SJCRH30 (cell line): Measurements from ENCODE around the gene CDK4. TPM values are rescaled to one million over a fixed set of nuclear protein-coding genes. Genes with fewer than 3 reads are reported as not detected.

Experiments used
- DNase-seq, 2 experiments: peaks; one replicate each; pipeline ENCODE4 v3.0.0-alpha.2; 2015 to 2020
- H3K27ac ChIP-seq: fragments of 250-450 bp; sonication (Bioruptor Pico); 2 replicates; pipeline ENCODE4 v1.5.1; 2020; ENCODE audit warnings: mild to moderate bottlenecking, moderate library complexity
- H3K27me3 ChIP-seq: fragments of 250-450 bp; sonication (Bioruptor Pico); 2 replicates; pipeline ENCODE4 v1.5.1; 2020; ENCODE audit warnings: mild to moderate bottlenecking, moderate library complexity
- H3K36me3 ChIP-seq: fragments of 250-450 bp; sonication (Bioruptor Pico); 2 replicates; pipeline ENCODE4 v1.5.1; 2020; ENCODE audit warnings: mild to moderate bottlenecking, moderate library complexity
- H3K4me1 ChIP-seq: fragments of 250-450 bp; sonication (Bioruptor Pico); 2 replicates; pipeline ENCODE4 v1.5.1; 2020; ENCODE audit warnings: mild to moderate bottlenecking, moderate library complexity
- H3K4me3 ChIP-seq: fragments of 250-450 bp; sonication (Bioruptor Pico); 2 replicates; pipeline ENCODE4 v1.5.1; 2020; ENCODE audit warnings: mild to moderate bottlenecking, moderate library complexity
- H3K9me3 ChIP-seq: fragments of 250-450 bp; sonication (Bioruptor Pico); replicated peaks from 2 replicates; pipeline ENCODE4 v1.5.1; 2020; ENCODE audit warnings: mild to moderate bottlenecking, moderate library complexity
- total RNA-seq: library from RNA; depleted of rRNA; stranded (reverse); fragments of >200 nt; shearing (Covaris generic); gene quantifications from 2 replicates; pipeline ENCODE4 v1.2.3, GENCODE V29; 2014; rRNA removed

Gene CDK4
- 5,376 and 5,685 TPM in 2 replicates for total RNA-seq

GRCh38 chr12:57751788-57752667 is at the start of gene CDK4:
CDK4 (minus strand) TSS chr12:57752310; CDS start chr12:57751717, 593 bp downstream.
- H3K27me3 ChIP-seq, result peaks cover 7% of the 10 kb centered on the region
- peak within 1 kb of the TSS; percentile 95 for H3K27ac ChIP-seq
- peaks cover 47% of the 10 kb centered on the region for H3K36me3 ChIP-seq
- H3K9me3 ChIP-seq, result no peaks in the 10 kb centered on the region
- DNase-seq, result peak; percentile 100
- H3K4me1 ChIP-seq, result peaks cover 27% of the 10 kb centered on the region
- peak within 1 kb of the TSS; percentile 89 for H3K4me3 ChIP-seq

- Histone ChIP-seq H3K9me3 (no peaks in the 10 kb centered on the region), H3K36me3 (peaks cover 60% of the 10 kb centered on the region), H3K4me3 (no peak overlapping the region)
Observed at GRCh38 chr12:57800965-57801364, 48.9 kb upstream of the CDK4 start.

GRCh38 chr12:57797933-57798332 is 45.8 kb upstream of the CDK4 start:
- no peaks in the 10 kb centered on the region for H3K9me3 ChIP-seq
- peaks cover 85% of the 10 kb centered on the region for H3K36me3 ChIP-seq
- no peaks in the 10 kb centered on the region for H3K27me3 ChIP-seq
- no peak overlapping the region for H3K4me3 ChIP-seq
- DNase-seq, result no peak
- H3K4me1 ChIP-seq, result no peaks in the 10 kb centered on the region
- no peak overlapping the region for H3K27ac ChIP-seq

More at GRCh38 chr12:57800965-57801364, 48.9 kb upstream of the CDK4 start:
- DNase-seq, result no peak
- Histone ChIP-seq H3K27me3 (no peaks in the 10 kb centered on the region), H3K4me1 (no peaks in the 10 kb centered on the region), H3K27ac (no peak overlapping the region)

GRCh38 chr12:57796996-57797395 is 44.9 kb upstream of the CDK4 start:
- no peak overlapping the region for H3K27ac ChIP-seq
- DNase-seq, result no peak
- no peaks in the 10 kb centered on the region for H3K27me3 ChIP-seq
- no peak overlapping the region for H3K4me3 ChIP-seq
- H3K4me1 ChIP-seq, result no peaks in the 10 kb centered on the region
- no peaks in the 10 kb centered on the region for H3K9me3 ChIP-seq
- H3K36me3 ChIP-seq, result peaks cover 86% of the 10 kb centered on the region

- no peaks in the 10 kb centered on the region for H3K9me3 ChIP-seq
- H3K4me3 ChIP-seq, result no peak overlapping the region
- no peaks in the 10 kb centered on the region for H3K27me3 ChIP-seq
- H3K4me1 ChIP-seq, result no peaks in the 10 kb centered on the region
- no peak overlapping the region for H3K27ac ChIP-seq
- no peak for DNase-seq
- peaks cover 95% of the 10 kb centered on the region for H3K36me3 ChIP-seq
Observed at GRCh38 chr12:57795354-57795753, 43.2 kb upstream of the CDK4 start.

- no peaks in the 10 kb centered on the region for H3K4me1 ChIP-seq
- no peak overlapping the region for H3K27ac ChIP-seq
- H3K9me3 ChIP-seq, result no peaks in the 10 kb centered on the region
- no peak overlapping the region for H3K4me3 ChIP-seq
- H3K36me3 ChIP-seq, result peaks cover 94% of the 10 kb centered on the region
- H3K27me3 ChIP-seq, result no peaks in the 10 kb centered on the region
- DNase-seq, result no peak
Observed at GRCh38 chr12:57793920-57794319, 41.8 kb upstream of the CDK4 start.

GRCh38 chr12:57783861-57784260 is 31.8 kb upstream of the CDK4 start:
- H3K36me3 ChIP-seq, result peaks cover 52% of the 10 kb centered on the region
- H3K4me1 ChIP-seq, result peaks cover 10% of the 10 kb centered on the region
- no peaks in the 10 kb centered on the region for H3K27me3 ChIP-seq
- 0 out of 2 replicates have a peak overlapping the region, but pooled peaks have one; percentile 0 for H3K4me3 ChIP-seq
- no peak for DNase-seq
- no peak overlapping the region for H3K27ac ChIP-seq
- no peaks in the 10 kb centered on the region for H3K9me3 ChIP-seq

GRCh38 chr12:57783466-57783801 is 31.3 kb upstream of the CDK4 start:
- peaks cover 10% of the 10 kb centered on the region for H3K4me1 ChIP-seq
- peak overlapping the region; percentile 83 for H3K4me3 ChIP-seq
- H3K27ac ChIP-seq, result peak overlapping the region; percentile 39; the same call in 1 of the 2 replicates
- no peaks in the 10 kb centered on the region for H3K27me3 ChIP-seq
- DNase-seq, result no peak
- no peaks in the 10 kb centered on the region for H3K9me3 ChIP-seq
- H3K36me3 ChIP-seq, result peaks cover 49% of the 10 kb centered on the region

- Histone ChIP-seq H3K9me3 (no peaks in the 10 kb centered on the region), H3K27me3 (no peaks in the 10 kb centered on the region), H3K4me1 (peaks cover 10% of the 10 kb centered on the region), H3K4me3 (peak within 1 kb of the TSS; percentile 83), H3K36me3 (peaks cover 43% of the 10 kb centered on the region), H3K27ac (peak within 1 kb of the TSS; percentile 39)
- peak; percentile 100 for DNase-seq
Observed at GRCh38 chr12:57782608-57783465, 30.7 kb upstream of the CDK4 start, which contains the start of gene TSFM. TSFM (plus strand) TSS chr12:57782787; CDS start chr12:57782802, 15 bp downstream.

- peaks cover 10% of the 10 kb centered on the region for H3K4me1 ChIP-seq
- no peak for DNase-seq
- H3K36me3 ChIP-seq, result peaks cover 38% of the 10 kb centered on the region
- no peaks in the 10 kb centered on the region for H3K27me3 ChIP-seq
- H3K27ac ChIP-seq, result no peak overlapping the region
- H3K9me3 ChIP-seq, result no peaks in the 10 kb centered on the region
- peak overlapping the region; percentile 83 for H3K4me3 ChIP-seq
Observed at GRCh38 chr12:57782243-57782607, 30.1 kb upstream of the CDK4 start.

- H3K36me3 ChIP-seq, result peaks cover 36% of the 10 kb centered on the region
- no peak for DNase-seq
Observed at GRCh38 chr12:57781801-57782200, 29.7 kb upstream of the CDK4 start.

GRCh38 chr12:57781244-57781643 is 29.1 kb upstream of the CDK4 start:
- Histone ChIP-seq H3K27me3 (no peaks in the 10 kb centered on the region), H3K27ac (no peak overlapping the region), H3K4me3 (no peak overlapping the region; the same call in 1 of the 2 replicates), H3K36me3 (peaks cover 30% of the 10 kb centered on the region), H3K9me3 (no peaks in the 10 kb centered on the region), H3K4me1 (peaks cover 10% of the 10 kb centered on the region)
- DNase-seq, result no peak

More at GRCh38 chr12:57781801-57782200, 29.7 kb upstream of the CDK4 start:
- Histone ChIP-seq H3K9me3 (no peaks in the 10 kb centered on the region), H3K27me3 (no peaks in the 10 kb centered on the region), H3K4me1 (peaks cover 10% of the 10 kb centered on the region), H3K27ac (no peak overlapping the region), H3K4me3 (no peak overlapping the region)

GRCh38 chr12:57780284-57780897 is 28.3 kb upstream of the CDK4 start:
- Histone ChIP-seq H3K27ac (no peak overlapping the region), H3K9me3 (no peaks in the 10 kb centered on the region), H3K4me1 (peaks cover 10% of the 10 kb centered on the region), H3K4me3 (no peak overlapping the region), H3K36me3 (peaks cover 22% of the 10 kb centered on the region), H3K27me3 (no peaks in the 10 kb centered on the region)
- no peak for DNase-seq

- no peak overlapping the region for H3K4me3 ChIP-seq
- no peaks in the 10 kb centered on the region for H3K27me3 ChIP-seq
- no peaks in the 10 kb centered on the region for H3K9me3 ChIP-seq
- no peak for DNase-seq
- H3K36me3 ChIP-seq, result peaks cover 16% of the 10 kb centered on the region
- peaks cover 10% of the 10 kb centered on the region for H3K4me1 ChIP-seq
- H3K27ac ChIP-seq, result no peak overlapping the region
Observed at GRCh38 chr12:57779736-57780135, 27.6 kb upstream of the CDK4 start.
